Neural cell (in vitro differentiated cells): Measurements from ENCODE around the gene CLSTN3. TPM values are rescaled to one million over a fixed set of nuclear protein-coding genes. Genes with fewer than 3 reads are reported as not detected.

Source experiments
- H2AFZ ChIP-seq: fragments of 200-600, 300-800 bp; sonication (generic), shearing (Covaris generic); 2 replicates; pipeline ENCODE4 v1.6.0; 2014; ENCODE audit warnings: low read depth, mild to moderate bottlenecking, antibody characterized with exemption, low read length, moderate library complexity
- H3F3A ChIP-seq: fragments of 200-600 bp; shearing (Covaris generic); 2 replicates; pipeline ENCODE4 v1.6.1; 2016; ENCODE audit warnings: mild to moderate bottlenecking, moderate library complexity, mixed read lengths, antibody characterized with exemption, low read length; ENCODE audit not compliant: insufficient read depth, poor library complexity, severe bottlenecking
- H3K27ac ChIP-seq: fragments of 200-600, 300-800 bp; sonication (generic), shearing (Covaris generic); 2 replicates; pipeline ENCODE4 v1.5.1; 2014; ENCODE audit warnings: mild to moderate bottlenecking, low read length, moderate library complexity
- H3K27me3 ChIP-seq: fragments of 300-800, 200-600 bp; sonication (generic), shearing (Covaris generic); 2 replicates; pipeline ENCODE4 v1.6.0; 2014; ENCODE audit warnings: mild to moderate bottlenecking, low read depth, low read length, moderate library complexity; ENCODE audit not compliant: insufficient read depth
- H3K36me3 ChIP-seq: fragments of 300-800, 200-600 bp; sonication (generic), shearing (Covaris generic); 2 replicates; pipeline ENCODE4 v1.5.1; 2014; ENCODE audit warnings: mild to moderate bottlenecking, antibody characterized with exemption, low read length, moderate library complexity; ENCODE audit not compliant: insufficient read depth
- H3K4me2 ChIP-seq: fragments of 300-800, 200-600 bp; sonication (generic), shearing (Covaris generic); 2 replicates; pipeline ENCODE4 v1.6.0; 2014; ENCODE audit warnings: mild to moderate bottlenecking, low read length
- H3K4me3 ChIP-seq: fragments of 300-800, 200-600 bp; sonication (generic), shearing (Covaris generic); 2 replicates; pipeline ENCODE4 v1.5.1; 2014; ENCODE audit warnings: mild to moderate bottlenecking, low read length, moderate library complexity
- H3K79me2 ChIP-seq: fragments of 200-600 bp; shearing (Covaris generic); replicated peaks from 2 replicates; pipeline ENCODE4 v1.6.0; 2014; ENCODE audit warnings: mild to moderate bottlenecking, low read length, moderate library complexity; ENCODE audit not compliant: insufficient read depth
- H3K9ac ChIP-seq: fragments of 300-800, 200-600 bp; sonication (generic), shearing (Covaris generic); 2 replicates; pipeline ENCODE4 v1.6.1; 2016; ENCODE audit warnings: mild to moderate bottlenecking, low read length, mixed read lengths
- H3K9me2 ChIP-seq: fragments of 200-600 bp; shearing (Covaris generic); 2 replicates; pipeline ENCODE4 v1.6.1; 2016; ENCODE audit warnings: mild to moderate bottlenecking, low read length, mixed read lengths; ENCODE audit not compliant: insufficient read depth
- H3K9me3 ChIP-seq: fragments of 200-600, 300-800 bp; sonication (generic), shearing (Covaris generic); 2 replicates; pipeline ENCODE4 v1.6.1; 2016; ENCODE audit warnings: mild to moderate bottlenecking, mixed run types, low read length, moderate library complexity, mixed read lengths
- H4K20me1 ChIP-seq: fragments of 200-600 bp; shearing (Covaris generic); 2 replicates; pipeline ENCODE4 v1.6.1; 2016; ENCODE audit warnings: mild to moderate bottlenecking, mixed run types; ENCODE audit not compliant: insufficient read depth
- EP300 ChIP-seq: fragments of 450-650 bp; conservative IDR thresholded peaks from 2 replicates; pipeline ENCODE4 v1.6.1; 2014; ENCODE audit warnings: antibody characterized with exemption, mild to moderate bottlenecking, moderate library complexity; ENCODE audit not compliant: poor library complexity, severe bottlenecking
- EZH2 ChIP-seq: fragments of 200-600, 300-800 bp; shearing (Covaris generic), sonication (generic); IDR thresholded peaks from 2 replicates; pipeline ENCODE4 v1.6.1; 2014; ENCODE audit warnings: antibody characterized with exemption, low read length, borderline replicate concordance, mild to moderate bottlenecking; ENCODE audit not compliant: insufficient read depth, poor library complexity, severe bottlenecking
- MXI1 ChIP-seq: fragments of 450-650 bp; conservative IDR thresholded peaks from 2 replicates; pipeline ENCODE4 v1.6.1; 2014; ENCODE audit warnings: antibody characterized with exemption, mild to moderate bottlenecking; ENCODE audit not compliant: poor library complexity, severe bottlenecking
- POLR2AphosphoS5 ChIP-seq: IDR thresholded peaks from 2 replicates; pipeline ENCODE4 v1.6.1; 2012
- RAD21 ChIP-seq: fragments of 450-650 bp; conservative IDR thresholded peaks from 2 replicates; pipeline ENCODE4 v1.6.1; 2014; ENCODE audit warnings: antibody characterized with exemption, mild to moderate bottlenecking, moderate library complexity
- SMC3 ChIP-seq: fragments of 450-650 bp; conservative IDR thresholded peaks from 2 replicates; pipeline ENCODE4 v1.6.1; 2014; ENCODE audit warnings: antibody characterized with exemption, mild to moderate bottlenecking, moderate library complexity; ENCODE audit not compliant: poor library complexity
- TAF1 ChIP-seq: IDR thresholded peaks from 2 replicates; pipeline ENCODE4 v1.6.1; 2012; ENCODE audit warnings: low read depth
- polyA plus RNA-seq: library from polyadenylated mRNA; depleted of rRNA; stranded (reverse); fragments of >200 nt; gene quantifications from 2 replicates; pipeline ENCODE4 v1.2.3, GENCODE V29; 2014
- TF ChIP-seq, protein P1 (sequence below): fragments of 450-650 bp; IDR thresholded peaks from 2 replicates; pipeline ENCODE4 v1.5.1; 2014; ENCODE audit warnings: antibody characterized with exemption, mild to moderate bottlenecking, moderate library complexity; ENCODE audit not compliant: poor library complexity, severe bottlenecking
- TF ChIP-seq, protein P2 (sequence below): IDR thresholded peaks from 2 replicates; pipeline ENCODE4 v1.6.1; 2012; ENCODE audit warnings: borderline replicate concordance

The CLSTN3 gene
- polyA plus RNA-seq, 1 donor from 2014 or later = 61.0 TPM

DNA sequence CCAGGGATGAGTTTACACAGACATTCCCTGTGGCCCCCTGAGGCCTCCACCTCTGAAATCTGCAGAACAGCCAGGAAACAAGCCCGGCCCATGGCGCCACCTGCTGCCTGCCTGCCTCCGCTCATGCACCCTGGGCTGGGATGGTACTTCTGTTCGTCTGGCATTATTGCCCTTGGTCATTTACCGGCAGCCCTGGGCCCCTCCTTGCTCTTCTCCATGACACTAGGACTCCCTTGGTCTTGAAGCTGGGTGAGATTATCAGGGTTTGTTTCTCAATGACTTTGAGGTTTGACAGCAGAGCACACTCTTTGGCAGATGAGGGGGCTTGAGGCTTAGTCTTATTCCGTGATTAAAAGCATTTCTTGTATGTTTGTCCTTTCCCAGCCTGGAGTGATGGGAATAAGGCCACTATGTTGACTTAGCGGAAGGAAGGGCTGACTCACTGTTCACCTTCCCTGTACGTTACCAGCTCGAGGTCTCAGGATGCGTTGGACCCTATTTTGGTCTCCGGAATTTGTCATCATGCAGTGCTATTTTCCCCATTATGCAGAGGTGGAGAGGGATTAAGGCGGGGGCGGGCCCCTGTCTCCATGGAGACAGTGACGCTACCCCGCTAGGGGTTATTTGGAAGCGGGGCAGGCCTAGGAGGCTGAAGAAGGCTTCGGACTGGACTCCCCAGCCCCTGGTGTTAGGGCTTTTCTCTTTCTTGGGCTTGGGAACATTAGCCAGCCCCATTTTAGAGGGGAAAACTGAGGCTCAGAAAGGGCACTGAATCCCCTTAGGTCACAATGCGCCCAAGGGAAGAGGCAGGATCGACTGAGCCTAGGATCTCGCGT is 58.6 kb downstream of the CLSTN3 start:
- Histone ChIP-seq H4K20me1 (no peaks in the 10 kb centered on the region), H3K36me3 (peaks cover 13% of the 10 kb centered on the region), H3K27ac (peak overlapping the region; percentile 72), H3K4me2 (peak overlapping the region; percentile 82), H3K9ac (peak overlapping the region; percentile 81), H2AFZ (peak overlapping the region; percentile 95), H3K9me2 (no peaks in the 10 kb centered on the region), H3F3A (no peaks in the 10 kb centered on the region), H3K9me3 (no peaks in the 10 kb centered on the region), H3K79me2 (peaks cover 8% of the 10 kb centered on the region), H3K27me3 (no peaks in the 10 kb centered on the region), H3K4me3 (peak overlapping the region; percentile 97)
- peak; percentile 63 for TF ChIP-seq RAD21
- TF ChIP-seq, protein P1, sequence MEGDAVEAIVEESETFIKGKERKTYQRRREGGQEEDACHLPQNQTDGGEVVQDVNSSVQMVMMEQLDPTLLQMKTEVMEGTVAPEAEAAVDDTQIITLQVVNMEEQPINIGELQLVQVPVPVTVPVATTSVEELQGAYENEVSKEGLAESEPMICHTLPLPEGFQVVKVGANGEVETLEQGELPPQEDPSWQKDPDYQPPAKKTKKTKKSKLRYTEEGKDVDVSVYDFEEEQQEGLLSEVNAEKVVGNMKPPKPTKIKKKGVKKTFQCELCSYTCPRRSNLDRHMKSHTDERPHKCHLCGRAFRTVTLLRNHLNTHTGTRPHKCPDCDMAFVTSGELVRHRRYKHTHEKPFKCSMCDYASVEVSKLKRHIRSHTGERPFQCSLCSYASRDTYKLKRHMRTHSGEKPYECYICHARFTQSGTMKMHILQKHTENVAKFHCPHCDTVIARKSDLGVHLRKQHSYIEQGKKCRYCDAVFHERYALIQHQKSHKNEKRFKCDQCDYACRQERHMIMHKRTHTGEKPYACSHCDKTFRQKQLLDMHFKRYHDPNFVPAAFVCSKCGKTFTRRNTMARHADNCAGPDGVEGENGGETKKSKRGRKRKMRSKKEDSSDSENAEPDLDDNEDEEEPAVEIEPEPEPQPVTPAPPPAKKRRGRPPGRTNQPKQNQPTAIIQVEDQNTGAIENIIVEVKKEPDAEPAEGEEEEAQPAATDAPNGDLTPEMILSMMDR = peak; percentile 71
- TF ChIP-seq TAF1 = no peak
- no peak for TF ChIP-seq EP300
- TF ChIP-seq SMC3 = peak; percentile 62
- TF ChIP-seq EZH2 = no peak
- no peak for TF ChIP-seq POLR2AphosphoS5
- TF ChIP-seq, protein P2, sequence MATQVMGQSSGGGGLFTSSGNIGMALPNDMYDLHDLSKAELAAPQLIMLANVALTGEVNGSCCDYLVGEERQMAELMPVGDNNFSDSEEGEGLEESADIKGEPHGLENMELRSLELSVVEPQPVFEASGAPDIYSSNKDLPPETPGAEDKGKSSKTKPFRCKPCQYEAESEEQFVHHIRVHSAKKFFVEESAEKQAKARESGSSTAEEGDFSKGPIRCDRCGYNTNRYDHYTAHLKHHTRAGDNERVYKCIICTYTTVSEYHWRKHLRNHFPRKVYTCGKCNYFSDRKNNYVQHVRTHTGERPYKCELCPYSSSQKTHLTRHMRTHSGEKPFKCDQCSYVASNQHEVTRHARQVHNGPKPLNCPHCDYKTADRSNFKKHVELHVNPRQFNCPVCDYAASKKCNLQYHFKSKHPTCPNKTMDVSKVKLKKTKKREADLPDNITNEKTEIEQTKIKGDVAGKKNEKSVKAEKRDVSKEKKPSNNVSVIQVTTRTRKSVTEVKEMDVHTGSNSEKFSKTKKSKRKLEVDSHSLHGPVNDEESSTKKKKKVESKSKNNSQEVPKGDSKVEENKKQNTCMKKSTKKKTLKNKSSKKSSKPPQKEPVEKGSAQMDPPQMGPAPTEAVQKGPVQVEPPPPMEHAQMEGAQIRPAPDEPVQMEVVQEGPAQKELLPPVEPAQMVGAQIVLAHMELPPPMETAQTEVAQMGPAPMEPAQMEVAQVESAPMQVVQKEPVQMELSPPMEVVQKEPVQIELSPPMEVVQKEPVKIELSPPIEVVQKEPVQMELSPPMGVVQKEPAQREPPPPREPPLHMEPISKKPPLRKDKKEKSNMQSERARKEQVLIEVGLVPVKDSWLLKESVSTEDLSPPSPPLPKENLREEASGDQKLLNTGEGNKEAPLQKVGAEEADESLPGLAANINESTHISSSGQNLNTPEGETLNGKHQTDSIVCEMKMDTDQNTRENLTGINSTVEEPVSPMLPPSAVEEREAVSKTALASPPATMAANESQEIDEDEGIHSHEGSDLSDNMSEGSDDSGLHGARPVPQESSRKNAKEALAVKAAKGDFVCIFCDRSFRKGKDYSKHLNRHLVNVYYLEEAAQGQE = no peak
- no peak for TF ChIP-seq MXI1

DNA sequence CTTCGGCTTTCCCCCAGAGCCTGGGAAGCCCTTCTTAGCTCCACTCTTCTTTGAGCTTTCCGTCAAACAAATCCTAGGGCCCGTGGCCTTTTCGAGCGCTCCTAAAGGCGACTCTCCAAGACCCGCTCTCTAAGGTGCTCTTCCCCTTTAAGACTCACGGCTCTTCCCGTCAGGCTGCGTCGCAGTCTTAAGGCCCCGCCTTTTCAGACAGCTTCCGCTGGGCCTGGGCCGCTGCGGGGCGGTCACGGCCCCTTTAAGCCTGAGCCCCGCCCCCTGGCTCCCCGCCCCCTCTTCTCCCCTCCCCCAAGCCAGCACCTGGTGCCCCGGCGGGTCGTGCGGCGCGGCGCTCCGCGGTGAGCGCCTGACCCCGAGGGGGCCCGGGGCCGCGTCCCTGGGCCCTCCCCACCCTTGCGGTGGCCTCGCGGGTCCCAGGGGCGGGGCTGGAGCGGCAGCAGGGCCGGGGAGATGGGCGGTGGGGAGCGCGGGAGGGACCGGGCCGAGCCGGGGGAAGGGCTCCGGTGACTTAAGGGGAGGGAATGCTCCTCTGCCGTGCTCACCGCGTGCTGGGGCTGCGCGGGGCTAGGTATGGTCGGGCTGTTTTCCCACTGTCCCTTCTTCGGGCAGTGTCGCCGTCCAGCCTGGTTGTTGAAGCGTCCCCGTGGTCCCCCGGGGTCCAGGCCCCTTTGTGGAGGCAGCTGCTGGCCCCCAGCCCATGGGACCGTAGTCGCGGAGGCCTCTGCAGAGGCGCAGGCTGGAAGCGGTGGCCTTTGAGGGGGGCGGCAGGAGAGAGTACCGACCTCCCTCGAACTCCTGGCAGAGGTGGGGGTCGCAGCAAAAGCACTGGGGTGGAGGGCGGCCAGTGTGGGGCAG is 59.5 kb downstream of the CLSTN3 start, which contains the start of gene PEX5:
TSS of gene PEX5 (plus strand) at position 289 of the 870 bp plus-strand sequence. CDS start 692 bp downstream, outside the sequence.
- no peaks in the 10 kb centered on the region for H4K20me1 ChIP-seq
- no peaks in the 10 kb centered on the region for H3K27me3 ChIP-seq
- H3K9me2 ChIP-seq = no peaks in the 10 kb centered on the region
- peak within 1 kb of the TSS; percentile 95 for H2AFZ ChIP-seq
- H3K9me3 ChIP-seq = no peaks in the 10 kb centered on the region
- H3K79me2 ChIP-seq = peaks cover 8% of the 10 kb centered on the region
- H3K4me2 ChIP-seq = peak within 1 kb of the TSS; percentile 88
- H3K27ac ChIP-seq = peak within 1 kb of the TSS; percentile 72
- no peaks in the 10 kb centered on the region for H3F3A ChIP-seq
- peak within 1 kb of the TSS; percentile 97 for H3K4me3 ChIP-seq
- H3K9ac ChIP-seq = peak within 1 kb of the TSS; percentile 81
- peaks cover 13% of the 10 kb centered on the region for H3K36me3 ChIP-seq
- TF ChIP-seq, protein P1 = peak; percentile 8
- TF ChIP-seq POLR2AphosphoS5 (peak; percentile 46), MXI1 (peak; percentile 75), TAF1 (no peak)
